Body of pancreas (tissue), 4 donors: Measurements from ENCODE around the gene TBX2. TPM values are rescaled to one million over a fixed set of nuclear protein-coding genes. Genes with fewer than 3 reads are reported as not detected.
A peak's percentile ranks its signal among the peaks of the same experiment; 100 is the strongest.

Source experiments
- ATAC-seq: fragments of 150-250 bp; one replicate; pipeline ENCODE4 v1.9.1; 2016
- DNase-seq, 4 donors: peaks; one replicate each; pipeline ENCODE4 v3.0.0-alpha.2; 2019
- H3K27ac ChIP-seq, 4 donors: fragments of 200-600 bp; sonication (generic); 1 replicate in 3 of 4; 2 replicates in 1 of 4; pipeline versions ENCODE4 v1.5.1 to v1.6.1; 2016 to 2019; ENCODE audit warnings: mild to moderate bottlenecking in 1 of 4, mixed read lengths in 1 of 4, moderate library complexity in 1 of 4
- H3K27me3 ChIP-seq, 2 donors: fragments of 200-600 bp; sonication (generic); one replicate each; pipeline ENCODE4 v1.6.0; 2016; ENCODE audit warnings: mild to moderate bottlenecking in 1 of 2
- H3K36me3 ChIP-seq, 2 donors: fragments of 200-600 bp; sonication (generic); replicated peaks in 1 of 2; 2 replicates each; pipeline ENCODE4 v1.5.1; 2016; ENCODE audit warnings: low read depth in 2 of 2; ENCODE audit not compliant: insufficient read depth in 1 of 2
- H3K4me1 ChIP-seq: fragments of 200-600 bp; sonication (generic); one replicate; pipeline ENCODE4 v1.6.0; 2016
- H3K4me3 ChIP-seq, 2 donors: fragments of 200-600 bp; sonication (generic); 1 replicate in 1 of 2; 2 replicates in 1 of 2; pipeline ENCODE4 v1.5.1; 2016 to 2019
- H3K9me3 ChIP-seq, 3 donors: fragments of 200-600 bp; sonication (generic); 1 replicate in 2 of 3; 2 replicates in 1 of 3; pipeline ENCODE4 v1.5.1; 2016
- CTCF ChIP-seq, 7 experiments: fragments of 450-650 bp in 4 of 7; fragments of 200-600 bp in 3 of 7; sonication (generic) in 3 of 7; IDR thresholded peaks; one replicate each; pipeline ENCODE4 v1.5.1; 2016 to 2019; ENCODE audit warnings: antibody characterized with exemption in 7 of 7
- POLR2A ChIP-seq, 3 donors: fragments of 450-650 bp; IDR thresholded peaks; one replicate each; pipeline ENCODE4 v1.6.1; 2016; ENCODE audit warnings: antibody characterized with exemption in 3 of 3, mild to moderate bottlenecking in 2 of 3
- WGBS, 2 donors: methylation state at CpG; one replicate each; pipeline ENCODE4 v1.1.5; 2017; 5-methylcytosine and 5-hydroxymethylcytosine counted together
- intact Hi-C: fragments of 100-400 bp; cut with DNase I; formaldehyde crosslinking; loops from one replicate; pipeline ENCODE4 v1.15.1; 2023
- total RNA-seq, 2 donors: library from RNA; depleted of rRNA; stranded (reverse); fragments of >200 nt; gene quantifications; one replicate each; pipeline ENCODE4 v1.1.0, GENCODE V29; 2016

TBX2 gene
- total RNA-seq, 2 donors from 2014 or later, result 4.9 to 6.9 TPM

- Histone ChIP-seq H3K36me3 (no peaks in the 10 kb centered on the region), H3K9me3 (no peaks in the 10 kb centered on the region), H3K4me1 (peaks cover 43% of the 10 kb centered on the region), H3K27me3 (peaks cover 0 to 66% of the 10 kb centered on the region in 2 donors), H3K27ac (peak overlapping the region in 1 of 4 donors; percentile 17), H3K4me3 (no peak overlapping the region)
- ATAC-seq, result no peak
- intact Hi-C loops, result no loop called here
- peak in 1 of 4 donors; percentile 11 for DNase-seq
- WGBS, 2 donors, result 33 to 57% methylated on average over 20 to 37 of the region's 37 CpGs
- no peak for TF ChIP-seq POLR2A (IDR thresholded peaks at IDR 0.05)
- TF ChIP-seq CTCF (IDR thresholded peaks at IDR 0.05), result no peak
Observed at GRCh38 chr17:61405686-61406536, 6.3 kb downstream of the TBX2 start.

GRCh38 chr17:61406537-61406845, 6.8 kb downstream of the TBX2 start:
- 31 to 57% methylated on average over 1 of the region's 1 CpG for WGBS, 2 donors
- intact Hi-C loops, result no loop called here
- Histone ChIP-seq H3K9me3 (no peaks in the 10 kb centered on the region), H3K36me3 (no peaks in the 10 kb centered on the region), H3K27me3 (peaks cover 0 to 61% of the 10 kb centered on the region in 2 donors), H3K27ac (no peak overlapping the region), H3K4me3 (no peak overlapping the region), H3K4me1 (peaks cover 44% of the 10 kb centered on the region)
- DNase-seq, result no peak
- TF ChIP-seq POLR2A (IDR thresholded peaks at IDR 0.05), result no peak
- TF ChIP-seq CTCF (IDR thresholded peaks at IDR 0.05), result no peak
- no peak for ATAC-seq

GRCh38 chr17:61406971-61407911, 7.6 kb downstream of the TBX2 start:
- peaks cover 0 to 55% of the 10 kb centered on the region in 2 donors for H3K27me3 ChIP-seq
- intact Hi-C loops, result no loop called here
- no peak for ATAC-seq
- no peaks in the 10 kb centered on the region for H3K36me3 ChIP-seq
- peaks cover 51% of the 10 kb centered on the region for H3K4me1 ChIP-seq
- WGBS, 2 donors, result 45 to 65% methylated on average over 5 to 8 of the region's 8 CpGs
- TF ChIP-seq CTCF (IDR thresholded peaks at IDR 0.05) (no peak), POLR2A (IDR thresholded peaks at IDR 0.05) (no peak)
- no peak overlapping the region for H3K27ac ChIP-seq
- no peaks in the 10 kb centered on the region for H3K9me3 ChIP-seq
- peak in 1 of 4 donors; percentile 6 for DNase-seq
- H3K4me3 ChIP-seq, result no peak overlapping the region

DNA sequence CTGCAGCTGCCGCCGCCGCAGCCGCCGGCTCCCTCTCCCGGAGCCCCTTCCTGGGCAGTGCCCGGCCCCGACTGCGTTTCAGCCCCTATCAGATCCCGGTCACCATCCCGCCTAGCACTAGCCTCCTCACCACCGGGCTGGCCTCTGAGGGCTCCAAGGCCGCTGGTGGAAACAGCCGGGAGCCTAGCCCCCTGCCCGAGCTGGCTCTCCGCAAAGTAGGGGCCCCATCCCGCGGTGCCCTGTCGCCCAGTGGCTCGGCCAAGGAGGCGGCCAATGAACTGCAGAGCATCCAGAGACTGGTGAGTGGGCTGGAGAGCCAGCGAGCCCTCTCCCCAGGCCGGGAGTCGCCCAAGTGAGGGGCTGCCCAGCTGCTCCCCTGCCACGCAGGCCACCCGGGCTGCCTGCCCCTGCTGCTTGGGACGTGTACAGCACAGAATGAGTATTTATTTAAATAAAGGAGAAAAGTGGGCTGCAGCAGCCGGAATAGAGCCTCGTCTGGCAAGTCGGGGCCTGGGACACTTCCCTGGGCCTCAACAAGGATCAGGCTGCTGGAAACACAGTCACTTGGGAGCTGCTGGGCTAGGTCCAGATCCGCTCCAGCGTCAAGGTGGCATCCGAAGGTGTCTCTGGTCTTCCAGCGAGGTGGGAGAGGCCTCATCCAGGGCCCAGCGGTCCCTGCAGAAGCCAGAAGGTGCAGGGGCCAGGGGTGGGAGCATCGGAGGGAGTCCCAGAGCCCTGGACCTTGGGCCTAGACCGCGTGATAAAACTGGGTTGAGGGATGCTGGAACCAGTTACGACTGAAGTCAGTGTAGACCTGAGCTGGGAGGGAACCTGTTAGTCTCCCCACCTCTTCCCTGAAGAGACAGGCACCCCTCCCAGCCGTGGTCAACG, 8.8 kb downstream of the TBX2 start:
- H3K4me1 ChIP-seq, result peaks cover 56% of the 10 kb centered on the region
- DNase-seq (peak in 1 of 4 donors; percentile 10), ATAC-seq (no peak)
- no peak overlapping the region for H3K27ac ChIP-seq
- H3K27me3 ChIP-seq, result peaks cover 0 to 44% of the 10 kb centered on the region in 2 donors
- TF ChIP-seq CTCF (IDR thresholded peaks at IDR 0.05), result no peak
- no peak for TF ChIP-seq POLR2A (IDR thresholded peaks at IDR 0.05)
- intact Hi-C loops, result no loop called here
- no peaks in the 10 kb centered on the region for H3K9me3 ChIP-seq
- 48 to 62% methylated on average over 29 to 35 of the region's 41 CpGs for WGBS, 2 donors
- H3K4me3 ChIP-seq, result no peak overlapping the region
- H3K36me3 ChIP-seq, result no peaks in the 10 kb centered on the region
